GM19035 (cell line): ENCODE measurements around the gene RARRES1.

Experiments used
- ATAC-seq: cut with Tn5 transposase; IDR thresholded peaks from one replicate; pipeline ENCODE4 v1.9.1; 2021; ENCODE audit not compliant: unreplicated experiment

The RARRES1 gene

DNA sequence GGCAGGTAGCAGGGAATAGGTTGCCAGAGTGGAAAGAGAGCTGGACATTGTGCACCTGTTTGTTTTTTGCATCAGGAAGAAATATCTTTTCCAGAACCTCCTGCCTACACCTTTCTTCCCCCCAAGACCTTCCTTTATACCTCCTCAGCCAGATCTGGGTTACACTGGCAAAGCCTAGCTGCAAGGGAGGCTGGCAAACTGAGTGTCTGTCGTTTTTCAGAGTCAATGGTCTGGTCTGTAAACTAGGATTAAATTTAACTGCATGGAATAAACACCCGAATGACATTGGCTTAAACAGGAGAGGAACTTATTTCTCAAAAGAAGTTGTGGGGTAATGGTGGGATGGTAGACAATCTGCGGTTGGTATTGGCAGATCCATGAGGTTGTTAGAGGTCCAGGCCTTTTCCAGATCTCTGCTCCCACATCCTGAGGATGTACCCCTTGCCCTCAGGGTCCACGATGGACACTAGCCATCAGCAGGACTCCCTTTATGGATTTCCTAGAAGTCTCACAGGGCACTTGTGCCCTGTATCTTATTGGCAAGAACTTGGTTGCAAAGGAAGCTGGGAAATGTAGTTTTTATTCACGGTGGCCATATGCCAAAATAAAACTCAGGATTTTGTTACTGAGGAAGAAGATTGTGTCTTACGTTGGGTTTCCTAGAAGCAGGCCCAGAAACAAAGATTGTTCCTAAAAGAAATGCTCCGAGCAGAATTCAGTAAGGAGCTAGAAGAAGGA lies 3.2 kb upstream of the RARRES1 start:
- no peak for ATAC-seq

DNA sequence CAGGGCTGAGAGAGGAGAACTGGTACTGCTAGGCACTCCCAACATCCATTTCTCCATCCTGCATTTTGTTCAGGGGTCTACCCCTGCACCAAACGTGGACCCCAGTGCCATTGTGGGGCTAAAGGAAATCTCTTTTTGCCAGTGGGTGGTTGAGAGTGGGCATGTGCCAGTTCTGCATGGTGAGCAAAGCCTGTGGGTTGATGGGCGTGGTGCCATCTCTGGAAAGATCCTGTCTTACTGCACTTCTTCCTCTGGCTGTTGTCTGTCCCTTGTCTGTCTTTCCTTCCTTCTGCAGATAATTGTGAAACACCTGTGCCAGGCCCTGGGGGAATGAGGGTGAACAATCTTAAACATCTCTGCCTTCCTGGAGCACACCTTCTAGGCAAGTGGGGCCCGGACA lies 1.4 kb upstream of the RARRES1 start:
- no peak for ATAC-seq

DNA sequence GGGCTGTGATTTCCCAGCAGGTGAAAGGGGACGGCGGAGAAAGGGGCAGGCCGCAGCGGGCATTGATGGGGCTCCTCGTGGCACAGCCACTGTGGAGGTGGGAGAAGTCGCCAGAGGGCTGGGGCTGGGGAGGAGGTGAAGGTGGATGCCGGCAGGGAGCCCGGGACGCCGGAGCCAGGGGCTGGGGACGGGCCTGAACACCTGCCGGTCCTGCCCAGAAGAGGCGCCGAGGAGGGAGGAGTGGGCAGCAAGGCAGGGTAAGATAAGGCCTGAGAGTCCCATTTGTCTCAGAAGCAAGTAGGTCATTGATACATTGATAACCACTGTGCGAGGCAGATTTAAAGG lies 571 bp upstream of the RARRES1 start:
- no peak for ATAC-seq

DNA sequence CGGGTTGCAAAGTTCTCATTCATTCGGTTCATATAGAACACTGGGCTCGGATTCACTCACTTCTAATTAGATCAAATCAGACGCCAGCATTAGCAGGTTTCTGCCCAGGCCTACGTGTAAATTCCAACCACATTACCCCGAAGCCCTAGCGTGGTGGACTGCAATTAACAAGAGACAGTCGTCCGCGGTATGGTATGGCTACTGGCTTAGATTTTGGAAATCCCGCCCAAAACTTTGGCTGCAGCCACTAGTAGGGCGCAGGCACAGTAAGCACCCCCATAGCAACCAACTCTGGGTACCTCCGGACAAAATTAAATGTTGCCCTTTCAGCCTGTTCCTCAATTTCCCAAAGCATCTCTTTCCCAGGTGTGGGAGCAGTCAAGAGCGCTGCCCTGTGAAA lies 771 bp downstream of the RARRES1 start:
- ATAC-seq: no peak

DNA sequence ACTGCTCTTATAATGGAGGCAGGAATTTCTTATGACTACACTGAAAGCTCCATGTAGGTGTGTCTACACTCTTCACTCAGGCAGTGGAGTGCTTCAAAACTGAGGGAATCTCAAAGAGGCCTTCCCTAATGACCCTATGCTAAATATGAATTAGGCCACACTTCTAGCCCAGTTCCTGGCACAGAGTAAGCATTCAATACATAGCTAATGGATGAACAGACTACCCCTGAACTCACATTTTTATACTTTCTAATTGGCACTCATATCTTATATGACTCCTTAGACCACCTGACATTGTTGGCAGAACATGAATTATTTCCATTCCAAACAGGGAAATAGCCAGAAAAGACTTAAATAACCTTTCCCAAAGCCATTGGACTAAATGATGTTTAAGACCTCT lies 3.4 kb downstream of the RARRES1 start:
- ATAC-seq: no peak

DNA sequence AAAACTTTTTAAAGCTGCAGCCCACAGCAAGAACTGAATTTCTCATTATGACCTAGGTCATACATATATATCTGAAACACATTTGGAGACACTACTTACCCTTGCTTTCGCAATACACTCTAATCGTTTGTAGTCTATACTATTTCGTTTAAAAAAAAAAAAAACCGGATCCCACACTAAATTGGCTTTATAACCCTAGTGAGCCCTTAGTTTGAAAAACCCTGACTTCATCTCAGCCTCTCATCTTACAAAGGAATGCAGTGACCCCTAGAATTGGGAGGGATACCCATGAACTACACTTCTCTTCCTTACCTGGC lies 4.2 kb downstream of the RARRES1 start:
- ATAC-seq: no peak

DNA sequence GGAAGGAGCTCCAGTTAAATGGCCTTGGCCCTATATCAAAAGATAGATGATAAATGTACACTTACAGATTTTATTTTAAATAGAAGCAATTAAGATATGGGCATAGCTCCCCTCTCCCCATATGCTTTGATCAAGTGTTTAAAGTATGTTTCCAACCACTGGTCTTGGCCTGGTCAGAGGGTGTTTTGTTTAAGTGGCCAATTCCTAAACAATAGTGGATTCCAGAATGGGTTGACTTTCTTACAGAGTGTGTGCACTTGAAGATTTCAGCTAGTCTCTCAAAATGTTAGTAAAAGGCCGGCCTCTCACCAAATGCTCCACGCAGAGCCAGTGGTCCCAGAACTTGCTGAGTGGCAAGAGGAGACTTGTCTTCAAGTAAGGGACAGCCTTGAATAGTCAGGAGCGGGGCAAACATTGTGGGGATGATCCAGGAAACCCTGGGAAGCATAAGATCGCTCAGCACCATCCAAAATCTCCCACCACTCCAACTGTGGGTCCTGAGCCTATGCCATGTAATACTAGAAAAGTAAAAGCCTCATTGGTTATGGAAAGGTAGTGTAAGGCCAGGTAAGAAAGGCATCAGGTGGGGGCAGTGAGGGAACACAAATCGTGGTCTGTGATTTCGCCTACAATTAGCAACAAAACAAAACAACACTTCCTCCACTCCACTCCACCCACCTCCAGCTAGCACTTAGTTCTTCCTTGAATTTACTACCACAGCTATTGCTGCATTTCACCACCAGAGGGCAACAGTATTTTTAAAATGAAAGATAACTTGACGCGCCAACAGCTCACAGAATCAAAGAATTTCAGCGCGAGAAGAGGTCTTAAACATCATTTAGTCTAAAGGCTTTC lies 4.8 kb downstream of the RARRES1 start:
- peak; percentile 64 for ATAC-seq

DNA sequence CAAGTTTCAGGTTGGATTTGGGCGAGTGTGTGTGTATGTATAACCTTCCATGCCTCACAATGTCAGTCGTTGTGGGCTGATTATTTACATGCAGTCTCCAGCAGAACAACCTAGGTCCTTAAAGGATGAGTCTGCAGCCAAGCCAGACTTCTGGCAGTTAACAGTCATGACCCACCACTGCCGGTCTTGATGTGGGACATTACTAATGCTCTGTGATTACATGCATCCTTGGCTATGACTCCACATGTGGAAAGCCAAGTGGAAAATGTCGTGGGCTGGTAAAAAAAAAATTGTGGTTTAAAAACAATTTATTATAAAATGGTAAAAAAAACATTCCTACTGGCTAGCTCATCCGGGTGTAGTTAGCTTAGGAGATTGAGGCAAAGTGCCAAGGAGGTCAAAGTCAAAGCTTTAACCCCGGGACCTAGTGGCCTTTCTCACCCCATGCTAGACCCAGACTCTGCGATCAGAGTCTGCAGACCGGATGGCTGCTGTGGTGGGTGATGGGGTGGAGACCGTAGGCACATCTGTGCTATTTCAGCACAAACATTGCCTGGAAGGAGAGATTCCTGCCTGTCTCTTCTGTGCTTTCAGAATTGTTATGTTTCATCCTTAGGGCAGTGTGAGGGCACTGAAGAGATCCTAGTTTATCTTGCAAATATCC lies 6.8 kb downstream of the RARRES1 start:
- no peak for ATAC-seq

DNA sequence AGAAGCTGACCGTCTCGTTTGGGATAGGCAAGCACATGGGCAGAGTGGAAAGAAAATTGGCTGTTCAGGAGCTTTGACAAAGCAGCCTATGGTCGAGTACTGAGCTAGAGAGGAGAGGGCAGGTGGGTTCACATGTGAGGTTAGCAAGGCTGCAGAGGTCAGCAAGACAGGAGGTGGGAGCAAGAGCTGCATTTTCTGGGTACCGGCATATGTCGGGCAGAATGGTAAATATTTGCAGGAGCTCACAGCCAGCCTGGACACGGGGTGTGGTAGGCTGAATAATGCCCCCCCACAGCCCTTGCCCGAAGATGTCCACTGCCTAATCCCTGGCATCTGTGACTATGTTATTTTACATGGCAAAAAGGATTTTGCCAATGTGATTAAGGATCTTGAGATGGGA lies 8.3 kb downstream of the RARRES1 start:
- no peak for ATAC-seq

DNA sequence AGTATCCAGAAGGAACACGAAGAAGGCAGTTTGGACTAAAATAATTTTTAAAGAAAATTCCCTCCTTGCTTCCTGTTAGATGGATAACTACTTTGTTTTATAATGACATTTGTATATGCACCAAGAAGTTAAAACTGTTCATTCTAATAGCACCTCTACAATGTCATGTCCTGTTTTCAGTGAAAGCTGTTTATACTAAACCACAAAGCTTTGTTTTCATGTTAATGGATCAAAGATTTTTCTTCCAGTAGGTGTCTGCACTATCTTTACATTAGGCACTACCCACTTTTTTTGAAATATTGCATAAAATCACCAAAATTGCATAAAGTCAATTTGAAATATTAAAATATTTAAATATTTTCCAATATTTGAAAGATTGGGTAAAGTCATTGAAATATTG lies 10.1 kb downstream of the RARRES1 start:
- no peak for ATAC-seq

DNA sequence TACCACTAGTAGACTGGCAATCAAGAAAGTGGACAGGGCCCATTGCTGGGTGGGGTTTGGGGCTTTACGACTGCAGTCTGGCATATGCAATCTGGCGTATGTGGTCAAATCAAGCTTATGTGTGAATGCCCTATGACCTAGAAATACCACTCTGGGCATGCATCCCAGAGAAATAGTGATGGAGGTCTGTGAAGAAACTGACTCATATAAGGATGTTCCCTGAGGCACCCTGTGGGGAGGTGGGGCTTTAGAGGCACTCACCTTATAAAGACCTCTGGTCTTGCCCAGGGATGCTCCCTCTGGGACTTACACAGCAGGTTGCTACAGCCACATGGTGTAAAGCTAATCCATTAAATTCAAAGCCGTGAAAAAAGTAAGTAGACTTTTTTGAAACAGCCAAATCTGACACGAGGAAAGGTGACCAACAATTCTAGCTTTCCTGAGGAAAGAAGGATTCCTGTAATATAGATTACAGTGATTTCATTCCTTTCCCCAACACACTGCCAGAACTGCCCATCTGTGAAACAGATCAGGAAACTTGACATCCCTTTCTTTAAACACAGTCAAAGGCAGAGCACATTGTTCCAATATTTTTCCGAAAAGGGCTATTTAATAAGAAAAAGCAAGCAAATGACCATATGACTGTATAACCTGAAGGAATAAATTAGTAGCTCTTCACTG lies 13.6 kb downstream of the RARRES1 start:
- ATAC-seq: no peak

DNA sequence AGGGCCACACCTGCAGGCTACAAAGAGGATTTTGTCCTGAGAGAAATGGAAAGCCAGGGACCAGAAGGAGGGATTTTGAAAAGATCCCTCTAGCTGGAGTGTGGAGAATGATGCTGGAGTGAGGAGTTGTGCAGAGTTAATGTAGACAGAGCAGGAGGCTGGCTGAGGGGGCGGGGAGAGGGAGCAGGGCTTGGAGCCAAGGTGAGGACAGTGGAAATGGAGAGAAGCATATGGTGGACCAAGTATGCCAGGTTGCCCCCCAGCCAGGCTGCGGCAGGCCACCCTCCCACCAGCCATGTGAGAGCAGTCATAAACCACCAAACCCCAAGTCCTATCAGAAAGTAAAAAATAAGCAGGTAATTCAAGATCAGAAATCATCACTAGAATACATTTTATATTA lies 14.7 kb downstream of the RARRES1 start:
- ATAC-seq: no peak

DNA sequence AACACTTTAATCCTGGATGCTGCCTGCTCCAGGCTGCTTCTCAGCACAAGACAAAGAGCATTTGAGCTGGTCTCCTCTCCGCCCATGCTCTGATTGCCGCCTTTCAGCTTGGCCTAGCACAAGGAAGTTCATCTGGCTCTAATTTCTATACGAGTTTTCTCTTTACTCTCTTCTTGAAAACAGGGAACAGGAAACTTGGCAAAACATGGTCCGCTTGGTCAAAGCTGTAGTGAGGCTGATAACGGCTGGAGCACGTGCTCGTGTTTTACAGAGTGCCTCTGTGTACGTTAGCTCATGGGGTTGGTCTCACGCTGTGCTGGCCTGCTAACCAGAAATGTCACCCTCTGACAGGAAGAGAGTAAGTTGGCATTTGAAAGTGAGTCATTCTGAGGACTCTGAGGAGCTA lies 19.2 kb downstream of the RARRES1 start:
- ATAC-seq: no peak

DNA sequence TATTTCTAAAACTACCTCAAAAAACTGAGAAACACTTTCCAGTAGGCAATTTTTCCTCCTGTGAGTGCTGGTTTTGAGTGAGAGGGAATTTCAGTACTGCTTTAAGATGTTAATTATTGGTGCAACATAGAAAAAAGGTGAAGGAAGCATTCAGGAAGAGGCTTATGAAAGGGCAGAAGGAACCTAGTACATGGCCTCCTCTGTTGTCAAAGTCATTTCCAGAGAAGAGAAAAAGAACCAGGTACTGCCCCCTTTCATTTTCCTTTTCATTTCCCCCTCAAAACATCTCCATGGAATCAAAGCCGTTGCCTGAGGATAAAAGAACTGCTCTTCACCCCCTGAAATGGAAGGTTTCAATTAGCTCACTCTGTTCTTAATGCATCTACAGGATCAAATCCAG lies 19.8 kb downstream of the RARRES1 start:
- ATAC-seq: no peak

DNA sequence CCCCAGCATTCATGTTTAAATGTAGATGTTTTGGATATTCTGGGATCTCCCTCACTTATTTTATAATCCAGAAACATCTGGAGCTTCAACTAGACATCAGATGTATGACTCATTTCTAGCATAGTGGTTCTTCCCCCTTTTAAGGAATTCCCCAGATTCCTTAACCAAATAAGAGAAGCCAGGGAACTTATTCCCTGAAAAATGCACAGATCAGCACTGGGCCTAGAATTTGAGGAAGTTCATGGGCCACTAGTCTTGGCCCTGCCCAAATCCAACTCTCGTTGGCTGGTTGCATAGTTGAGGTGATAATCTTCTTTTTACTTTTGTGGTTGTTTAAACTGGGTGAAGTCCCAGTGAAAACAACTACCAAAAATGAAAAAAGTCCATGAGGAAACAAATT lies 20.4 kb downstream of the RARRES1 start:
- ATAC-seq: no peak

DNA sequence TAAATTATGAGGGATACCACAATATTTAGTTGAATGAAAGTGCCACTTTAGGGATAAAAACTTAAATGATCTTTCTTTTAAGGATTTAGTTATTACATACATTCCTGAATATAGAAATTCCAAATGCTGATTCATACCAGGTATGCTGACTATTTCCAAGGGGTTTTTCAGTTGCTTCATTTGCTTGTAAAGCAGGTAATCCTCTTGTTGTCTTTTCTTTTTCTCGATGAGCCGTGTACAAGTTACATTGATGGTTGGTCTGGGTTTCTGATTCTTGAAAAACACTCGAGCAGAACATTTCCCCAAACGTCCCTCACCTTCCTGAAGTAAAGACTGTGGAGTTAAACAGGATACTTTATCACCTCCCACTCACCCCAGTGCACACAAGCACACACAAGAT lies 21.7 kb downstream of the RARRES1 start:
- ATAC-seq: no peak

DNA sequence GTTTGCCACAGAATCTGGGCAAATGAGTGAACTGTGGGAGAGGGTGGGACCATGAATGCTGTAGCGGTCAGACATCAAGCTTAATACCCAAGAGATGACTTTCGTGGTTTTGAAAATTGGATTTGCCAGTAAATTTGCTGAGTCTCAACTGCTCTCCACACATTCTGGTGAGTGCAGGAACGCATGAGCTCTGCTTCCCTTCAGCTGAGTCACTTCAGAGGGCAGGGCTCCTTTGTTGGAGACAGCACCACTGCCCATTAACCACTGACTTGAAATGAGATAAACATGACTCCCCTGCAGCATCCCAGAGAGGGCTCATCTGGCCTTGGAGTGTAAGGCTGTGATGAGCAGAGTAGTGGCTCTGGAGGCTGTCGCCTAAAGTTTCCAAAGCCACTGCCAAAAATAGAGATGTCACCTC lies 22.6 kb downstream of the RARRES1 start:
- no peak for ATAC-seq

DNA sequence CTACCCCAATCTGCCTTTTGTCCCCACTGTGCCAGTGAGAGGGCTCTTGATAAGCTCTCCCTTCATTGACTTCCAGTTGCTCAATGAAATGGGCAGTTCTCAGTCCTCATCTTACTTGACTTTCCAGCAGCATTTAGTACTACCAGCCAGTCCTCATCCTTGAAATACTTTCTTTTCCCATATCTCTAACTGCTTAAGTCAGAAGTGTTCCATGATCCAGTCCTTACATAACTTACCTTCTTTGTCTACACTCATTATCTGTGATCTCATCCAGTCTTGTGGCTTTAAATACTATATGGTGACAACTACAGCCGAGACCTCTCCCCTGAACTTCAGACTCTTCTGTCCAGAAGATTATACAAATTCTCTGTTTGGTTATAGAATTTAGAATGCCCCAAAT lies 28.7 kb downstream of the RARRES1 start:
- ATAC-seq: no peak

DNA sequence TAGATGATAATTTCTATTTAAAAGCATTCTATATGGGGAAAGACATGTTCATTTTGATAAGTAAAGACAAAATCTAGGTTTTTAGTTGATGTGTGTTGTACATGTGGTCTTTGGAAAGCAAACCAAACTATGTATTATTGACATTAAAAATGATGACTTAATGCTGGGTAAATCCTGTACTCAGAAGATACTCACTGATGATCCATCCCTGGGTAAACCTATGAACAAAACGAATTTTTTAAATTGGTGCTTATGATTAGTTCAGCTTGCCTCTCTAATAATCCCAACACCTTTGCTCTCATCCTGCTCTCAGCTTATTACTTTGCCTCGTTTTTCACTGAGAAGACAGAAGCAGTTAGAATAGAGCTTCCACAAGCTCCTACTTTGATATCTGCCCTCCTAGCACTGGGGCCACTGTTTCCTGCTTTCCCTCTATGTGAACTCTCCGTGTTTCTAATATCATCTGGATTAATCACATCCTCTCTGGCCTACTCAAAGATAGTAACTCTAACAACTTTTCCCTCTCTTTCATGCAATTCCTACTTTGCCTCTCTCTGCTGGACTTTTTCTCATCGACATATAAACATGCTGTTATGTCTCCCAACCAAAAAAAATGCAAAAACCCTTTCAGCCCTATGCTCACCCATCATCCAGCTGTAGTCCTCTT lies 29.3 kb downstream of the RARRES1 start:
- no peak for ATAC-seq

DNA sequence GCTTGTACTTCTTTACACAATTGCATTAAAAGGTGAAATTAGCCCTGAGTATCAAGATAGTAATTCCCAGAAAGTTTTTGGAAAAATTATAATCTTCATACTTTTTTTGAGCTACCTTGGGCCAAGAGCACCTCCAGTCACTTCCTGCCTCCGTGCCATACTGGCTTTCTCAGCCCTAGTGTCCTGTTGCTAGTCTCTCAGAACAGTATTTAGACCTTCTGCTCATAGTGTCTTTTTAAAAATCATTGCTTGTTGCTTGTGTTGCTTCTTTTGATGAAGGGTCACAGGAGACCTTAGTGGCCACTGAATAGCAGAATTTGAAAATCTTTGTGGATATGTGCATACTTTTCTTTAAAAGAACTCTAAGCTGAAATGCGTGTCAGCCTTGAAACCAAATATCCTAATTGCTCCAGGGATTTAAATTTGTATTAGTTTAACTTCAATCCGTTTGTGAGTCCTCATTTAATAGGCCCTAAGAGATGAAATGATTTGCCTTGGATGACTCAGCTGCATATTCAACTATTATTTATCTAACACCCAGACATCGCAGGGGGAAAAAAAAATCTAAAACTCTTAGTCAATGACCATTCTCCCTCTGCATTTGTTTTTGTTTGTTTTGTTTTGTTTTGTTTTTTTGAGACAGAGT lies 30.7 kb downstream of the RARRES1 start:
- ATAC-seq: no peak

DNA sequence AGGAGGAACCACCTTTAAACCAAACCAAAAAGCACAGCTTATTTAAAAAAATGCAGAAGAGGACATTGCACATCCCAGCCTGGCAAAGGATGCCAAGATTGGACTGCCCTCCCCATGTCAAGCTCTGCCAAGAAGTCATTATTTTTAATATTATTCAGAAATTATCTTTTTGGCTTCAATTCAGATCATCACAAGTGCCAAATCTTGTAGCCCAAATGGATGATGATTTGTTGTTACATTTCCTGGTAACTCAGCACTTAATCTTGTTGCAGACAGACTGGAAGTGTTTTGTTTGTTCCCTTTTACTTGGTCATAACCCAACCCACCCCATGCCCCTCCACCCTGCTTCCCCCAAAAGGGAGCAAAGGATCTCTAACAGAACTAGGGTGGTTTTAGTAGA lies 31.7 kb downstream of the RARRES1 start:
- ATAC-seq: no peak
